T-helper 17 cell (primary cell): ENCODE measurements around the gene ETV3L. TPM values are rescaled to one million over a fixed set of nuclear protein-coding genes. Genes with fewer than 3 reads are reported as not detected.
"Not testable (repeated sequence)": the region's sequence is repeated elsewhere in the genome, so short reads cannot be mapped to it uniquely, and the experiment has no call there.

ENCODE experiments used
- ATAC-seq: fragments of 150-1000 bp; cut with Tn5 transposase; 2 replicates; pipeline ENCODE4 v1.10.0; 2021; ENCODE audit warnings: mild to moderate bottlenecking, moderate library complexity
- DNase-seq, 3 donors: peaks; one replicate each; pipeline versions ENCODE4 v3.0.0 to v3.0.0-alpha.2; 2020 to 2021
- H3K9me3 ChIP-seq: one replicate; pipeline ENCODE4 v1.7.0; 2013; ENCODE audit warnings: low read length, mild to moderate bottlenecking; ENCODE audit not compliant: control insufficient read depth, poor library complexity, severe bottlenecking
- H3K27ac Mint-ChIP-seq: one replicate; pipeline ENCODE4 v1.8.0; 2022; ENCODE audit warnings: mild to moderate bottlenecking, moderate library complexity, mixed read lengths
- H3K27me3 Mint-ChIP-seq: one replicate; pipeline ENCODE4 v1.8.0; 2022; ENCODE audit warnings: mixed read lengths
- H3K36me3 Mint-ChIP-seq: one replicate; pipeline ENCODE4 v1.8.0; 2022; ENCODE audit warnings: low read depth, mixed read lengths
- H3K4me1 Mint-ChIP-seq: one replicate; pipeline ENCODE4 v1.8.0; 2022; ENCODE audit warnings: mild to moderate bottlenecking, mixed read lengths
- H3K4me3 Mint-ChIP-seq: one replicate; pipeline ENCODE4 v1.8.0; 2022; ENCODE audit warnings: mild to moderate bottlenecking, moderate library complexity, mixed read lengths
- total RNA-seq, 4 donors: library from RNA in 2 of 4; stranded (reverse) in 2 of 4; gene quantifications; one replicate each; pipeline ENCODE4 v1.2.3 and lab custom pipeline; 2022 to 2026

Gene ETV3L
- total RNA-seq, 2 donors from 2014 or later: 0.15 TPM; not detected in 1

GRCh38 chr1:157107702-157108101, 8.1 kb upstream of the ETV3L start:
- H3K9me3 ChIP-seq: no peaks in the 10 kb centered on the region
- DNase-seq: no peak
- Mint-ChIP-seq H3K36me3 (peaks cover 8% of the 10 kb centered on the region), H3K27me3 (peaks cover 84% of the 10 kb centered on the region), H3K27ac (no peak overlapping the region), H3K4me1 (peaks cover 29% of the 10 kb centered on the region), H3K4me3 (no peak overlapping the region)
- no peak for ATAC-seq

- H3K27ac Mint-ChIP-seq: no peak overlapping the region
- DNase-seq (no peak), ATAC-seq (no peak)
- H3K4me1 Mint-ChIP-seq: peaks cover 25% of the 10 kb centered on the region
- peaks cover 8% of the 10 kb centered on the region for H3K36me3 Mint-ChIP-seq
- H3K9me3 ChIP-seq: no peaks in the 10 kb centered on the region
- no peak overlapping the region for H3K4me3 Mint-ChIP-seq
- peaks cover 79% of the 10 kb centered on the region for H3K27me3 Mint-ChIP-seq
These were observed 7.2 kb upstream of the ETV3L start for GRCh38 chr1:157106813-157107189.

GRCh38 chr1:157105988-157106812, 6.6 kb upstream of the ETV3L start:
- DNase-seq (no peak), ATAC-seq (peak; percentile 60)
- peak overlapping the region; percentile 26 for H3K4me3 Mint-ChIP-seq
- peaks cover 77% of the 10 kb centered on the region for H3K27me3 Mint-ChIP-seq
- H3K27ac Mint-ChIP-seq: peak overlapping the region; percentile 72
- H3K36me3 Mint-ChIP-seq: peaks cover 5% of the 10 kb centered on the region
- H3K4me1 Mint-ChIP-seq: peaks cover 24% of the 10 kb centered on the region
- H3K9me3 ChIP-seq: no peaks in the 10 kb centered on the region

- Mint-ChIP-seq H3K4me1 (peaks cover 27% of the 10 kb centered on the region), H3K27me3 (peaks cover 79% of the 10 kb centered on the region), H3K36me3 (peaks cover 5% of the 10 kb centered on the region), H3K27ac (peak overlapping the region; percentile 72), H3K4me3 (no peak overlapping the region)
- ATAC-seq (no peak), DNase-seq (no peak)
- no peaks in the 10 kb centered on the region for H3K9me3 ChIP-seq
These were observed 5.8 kb upstream of the ETV3L start for GRCh38 chr1:157105298-157105987.

- no peak for DNase-seq
- Mint-ChIP-seq H3K4me1 (peaks cover 27% of the 10 kb centered on the region), H3K27ac (no peak overlapping the region), H3K27me3 (peaks cover 76% of the 10 kb centered on the region), H3K4me3 (no peak overlapping the region), H3K36me3 (peaks cover 5% of the 10 kb centered on the region)
- H3K9me3 ChIP-seq: no peaks in the 10 kb centered on the region
- no peak for ATAC-seq
These were observed 5.1 kb upstream of the ETV3L start for GRCh38 chr1:157104598-157105293.

- Mint-ChIP-seq H3K4me3 (no peak overlapping the region), H3K27me3 (peaks cover 63% of the 10 kb centered on the region), H3K4me1 (peaks cover 31% of the 10 kb centered on the region), H3K36me3 (peaks cover 5% of the 10 kb centered on the region), H3K27ac (no peak overlapping the region)
- no peaks in the 10 kb centered on the region for H3K9me3 ChIP-seq
- no peak for ATAC-seq
- no peak for DNase-seq
These were observed 3.7 kb upstream of the ETV3L start for GRCh38 chr1:157103268-157103667.

GRCh38 chr1:157101149-157101548, 1.5 kb upstream of the ETV3L start:
- H3K36me3 Mint-ChIP-seq: peaks cover 4% of the 10 kb centered on the region
- H3K4me3 Mint-ChIP-seq: no peak overlapping the region
- peaks cover 42% of the 10 kb centered on the region for H3K27me3 Mint-ChIP-seq
- H3K4me1 Mint-ChIP-seq: peaks cover 28% of the 10 kb centered on the region
- H3K27ac Mint-ChIP-seq: no peak overlapping the region
- ATAC-seq (no peak), DNase-seq (no peak)
- H3K9me3 ChIP-seq: no peaks in the 10 kb centered on the region

GRCh38 chr1:157098987-157099632, 498 bp downstream of the ETV3L start:
- not testable (repeated sequence) for H3K9me3 ChIP-seq, ATAC-seq, H3K4me3 Mint-ChIP-seq

GRCh38 chr1:157098519-157098918, 1.1 kb downstream of the ETV3L start:
- Mint-ChIP-seq H3K4me3 (no peak overlapping the region), H3K27me3 (peaks cover 18% of the 10 kb centered on the region), H3K27ac (no peak overlapping the region), H3K36me3 (peaks cover 2% of the 10 kb centered on the region), H3K4me1 (peaks cover 18% of the 10 kb centered on the region)
- DNase-seq (no peak), ATAC-seq (no peak)
- H3K9me3 ChIP-seq: no peaks in the 10 kb centered on the region

More at GRCh38 chr1:157098987-157099632, 498 bp downstream of the ETV3L start:
- peaks cover 23% of the 10 kb centered on the region for H3K27me3 Mint-ChIP-seq
- DNase-seq, H3K36me3 Mint-ChIP-seq: not testable (repeated sequence)
- peaks cover 18% of the 10 kb centered on the region for H3K4me1 Mint-ChIP-seq
- H3K27ac Mint-ChIP-seq: peak overlapping the region; percentile 59

- Mint-ChIP-seq H3K27ac (no peak overlapping the region), H3K27me3 (peaks cover 9% of the 10 kb centered on the region), H3K36me3 (peaks cover 2% of the 10 kb centered on the region), H3K4me3 (no peak overlapping the region), H3K4me1 (peaks cover 16% of the 10 kb centered on the region)
- ATAC-seq (no peak), DNase-seq (no peak)
- H3K9me3 ChIP-seq: no peaks in the 10 kb centered on the region
These were observed 1.9 kb downstream of the ETV3L start for GRCh38 chr1:157097692-157098091.

- DNase-seq: no peak
- peaks cover 16% of the 10 kb centered on the region for H3K4me1 Mint-ChIP-seq
- H3K27me3 Mint-ChIP-seq: peaks cover 6% of the 10 kb centered on the region
- H3K27ac Mint-ChIP-seq: no peak overlapping the region
- ATAC-seq: no peak
- peaks cover 2% of the 10 kb centered on the region for H3K36me3 Mint-ChIP-seq
- H3K4me3 Mint-ChIP-seq: no peak overlapping the region
- no peaks in the 10 kb centered on the region for H3K9me3 ChIP-seq
These were observed 2.7 kb downstream of the ETV3L start for GRCh38 chr1:157096881-157097280.

GRCh38 chr1:157095551-157095950, 4.1 kb downstream of the ETV3L start:
- H3K9me3 ChIP-seq: no peaks in the 10 kb centered on the region
- H3K27me3 Mint-ChIP-seq: peaks cover under 1% of the 10 kb centered on the region
- H3K4me3 Mint-ChIP-seq: no peak overlapping the region
- peaks cover 13% of the 10 kb centered on the region for H3K4me1 Mint-ChIP-seq
- no peak for DNase-seq
- H3K27ac Mint-ChIP-seq: no peak overlapping the region
- peaks cover 2% of the 10 kb centered on the region for H3K36me3 Mint-ChIP-seq
- ATAC-seq: no peak

- ATAC-seq (no peak), DNase-seq (no peak)
- Mint-ChIP-seq H3K27me3 (peaks cover 4% of the 10 kb centered on the region), H3K4me3 (no peak overlapping the region), H3K36me3 (peaks cover 2% of the 10 kb centered on the region), H3K4me1 (peaks cover 13% of the 10 kb centered on the region), H3K27ac (no peak overlapping the region)
- H3K9me3 ChIP-seq: no peaks in the 10 kb centered on the region
These were observed 4.5 kb downstream of the ETV3L start for GRCh38 chr1:157095091-157095490.
